Trophoblast cell (in vitro differentiated cells and primary cell): ENCODE data around the gene LPIN1.

Source experiments
- DNase-seq, 2 donors: peaks; one replicate each; pipeline ENCODE4 v3.0.0-alpha.2; 2016
- H2AFZ ChIP-seq: 2 replicates; pipeline ENCODE4 v1.6.1; 2013; ENCODE audit warnings: low read length, moderate library complexity, mild to moderate bottlenecking; ENCODE audit not compliant: insufficient read depth, poor library complexity
- H2AK5ac ChIP-seq: 2 replicates; pipeline ENCODE4 v1.6.1; 2013; ENCODE audit warnings: mild to moderate bottlenecking, low read length
- H2BK120ac ChIP-seq: 2 replicates; pipeline ENCODE4 v1.6.1; 2013; ENCODE audit warnings: low read length, mild to moderate bottlenecking, moderate library complexity; ENCODE audit not compliant: insufficient read depth, poor library complexity
- H2BK12ac ChIP-seq: 2 replicates; pipeline ENCODE4 v1.6.1; 2013; ENCODE audit warnings: mild to moderate bottlenecking, low read length, moderate library complexity
- H2BK5ac ChIP-seq: 2 replicates; pipeline ENCODE4 v1.6.1; 2013; ENCODE audit warnings: low read length, low read depth, moderate library complexity, mild to moderate bottlenecking; ENCODE audit not compliant: poor library complexity
- H3K14ac ChIP-seq: 2 replicates; pipeline ENCODE4 v1.6.1; 2013; ENCODE audit warnings: mild to moderate bottlenecking, low read length
- H3K18ac ChIP-seq: 2 replicates; pipeline ENCODE4 v1.6.1; 2013; ENCODE audit warnings: mild to moderate bottlenecking, low read length
- H3K23ac ChIP-seq: 2 replicates; pipeline ENCODE4 v1.6.1; 2013; ENCODE audit warnings: low read length
- H3K27ac ChIP-seq: 2 replicates; pipeline ENCODE4 v1.5.1; 2013; ENCODE audit warnings: low read depth, mild to moderate bottlenecking, inconsistent platforms, low read length, moderate library complexity
- H3K27me3 ChIP-seq: 2 replicates; pipeline ENCODE4 v1.6.1; 2013; ENCODE audit warnings: inconsistent platforms, mild to moderate bottlenecking, low read length, moderate library complexity; ENCODE audit not compliant: insufficient read depth
- H3K36me3 ChIP-seq, 2 experiments: 1 replicate in 1 of 2; 2 replicates in 1 of 2; pipeline ENCODE4 v1.6.1; 2013; ENCODE audit warnings: low read length in 2 of 2, mild to moderate bottlenecking in 2 of 2, moderate library complexity in 1 of 2; ENCODE audit not compliant: insufficient read depth in 2 of 2, control insufficient read depth in 1 of 2
- H3K4ac ChIP-seq: 2 replicates; pipeline ENCODE4 v1.6.1; 2013; ENCODE audit warnings: low read depth, mild to moderate bottlenecking, low read length, moderate library complexity
- H3K4me1 ChIP-seq, 2 experiments: 1 replicate in 1 of 2; 2 replicates in 1 of 2; pipeline ENCODE4 v1.6.1; 2013; ENCODE audit warnings: low read length in 2 of 2, mild to moderate bottlenecking in 2 of 2, moderate library complexity in 1 of 2; ENCODE audit not compliant: insufficient read depth in 2 of 2, control insufficient read depth in 1 of 2
- H3K4me2 ChIP-seq: 2 replicates; pipeline ENCODE4 v1.6.1; 2013; ENCODE audit warnings: inconsistent platforms, mild to moderate bottlenecking, low read length, moderate library complexity
- H3K4me3 ChIP-seq: 2 replicates; pipeline ENCODE4 v1.5.1; 2013; ENCODE audit warnings: mild to moderate bottlenecking, low read depth, low read length, inconsistent platforms
- H3K79me1 ChIP-seq: one replicate; pipeline ENCODE4 v1.6.1; 2013; ENCODE audit warnings: low read length
- H3K79me2 ChIP-seq: 2 replicates; pipeline ENCODE4 v1.6.1; 2013; ENCODE audit warnings: low read length, mild to moderate bottlenecking; ENCODE audit not compliant: control insufficient read depth, insufficient read depth, poor library complexity
- H3K9ac ChIP-seq: 2 replicates; pipeline ENCODE4 v1.6.1; 2013; ENCODE audit warnings: mild to moderate bottlenecking, low read length
- H3K9me3 ChIP-seq: 2 replicates; pipeline ENCODE4 v1.6.1; 2013; ENCODE audit warnings: low read depth, mild to moderate bottlenecking, control low read depth, inconsistent platforms, low read length; ENCODE audit not compliant: insufficient read depth
- H4K12ac ChIP-seq: 2 replicates; pipeline ENCODE4 v1.6.1; 2013; ENCODE audit warnings: low read depth, mild to moderate bottlenecking, low read length, moderate library complexity
- H4K8ac ChIP-seq: 2 replicates; pipeline ENCODE4 v1.6.1; 2013; ENCODE audit warnings: low read depth, mild to moderate bottlenecking, low read length, moderate library complexity
- H4K91ac ChIP-seq: one replicate; pipeline ENCODE4 v1.6.1; 2013; ENCODE audit warnings: low read depth, mild to moderate bottlenecking, low read length, moderate library complexity
- WGBS: extraction: QIAGEN DNeasy Blood & Tissue Kit; methylation state at CpG from one replicate; pipeline ENCODE4 v1.1.7; 2013; ENCODE audit warnings: missing lambda C conversion rate; ENCODE audit not compliant: insufficient read length, insufficient coverage; ENCODE audit errors: extremely low coverage; 5-methylcytosine and 5-hydroxymethylcytosine counted together

Gene LPIN1

GRCh38 chr2:11796190-11797171, 50.0 kb downstream of the LPIN1 start:
- Histone ChIP-seq H2BK12ac (no peak overlapping the region), H2BK120ac (no peak overlapping the region), H3K27ac (no peak overlapping the region), H3K4ac (no peak overlapping the region), H4K91ac (no peak overlapping the region), H3K27me3 (no peaks in the 10 kb centered on the region), H3K4me2 (no peak overlapping the region), H3K79me1 (no peaks in the 10 kb centered on the region), H2AFZ (no peak overlapping the region), H2BK5ac (no peak overlapping the region), H3K79me2 (no peaks in the 10 kb centered on the region), H3K23ac (no peak overlapping the region), H2AK5ac (no peak overlapping the region), H3K14ac (no peak overlapping the region), H3K36me3 (peaks cover 32 to 55% of the 10 kb centered on the region in 2 experiments), H3K4me1 (no peaks in the 10 kb centered on the region), H3K9me3 (no peaks in the 10 kb centered on the region), H4K12ac (no peak overlapping the region), H3K18ac (no peak overlapping the region), H3K9ac (no peak overlapping the region), H4K8ac (no peak overlapping the region), H3K4me3 (no peak overlapping the region)
- WGBS, result no CpG with 5 or more reads among the region's 18 CpGs
- DNase-seq, result no peak

GRCh38 chr2:11797846-11798245, 51.4 kb downstream of the LPIN1 start:
- H3K27me3 ChIP-seq, result no peaks in the 10 kb centered on the region
- H3K9ac ChIP-seq, result no peak overlapping the region
- H3K27ac ChIP-seq, result no peak overlapping the region
- no peaks in the 10 kb centered on the region for H3K4me1 ChIP-seq
- H2AFZ ChIP-seq, result no peak overlapping the region
- no peaks in the 10 kb centered on the region for H3K9me3 ChIP-seq
- H4K91ac ChIP-seq, result no peak overlapping the region
- H3K4me3 ChIP-seq, result no peak overlapping the region
- H3K4ac ChIP-seq, result no peak overlapping the region
- H4K8ac ChIP-seq, result no peak overlapping the region
- no peak overlapping the region for H3K18ac ChIP-seq
- H3K14ac ChIP-seq, result no peak overlapping the region
- no peak overlapping the region for H2BK12ac ChIP-seq
- DNase-seq, result no peak
- no peak overlapping the region for H3K4me2 ChIP-seq
- no peak overlapping the region for H3K23ac ChIP-seq
- no CpG with 5 or more reads among the region's 6 CpGs for WGBS
- peaks cover 25 to 50% of the 10 kb centered on the region in 2 experiments for H3K36me3 ChIP-seq
- H2BK5ac ChIP-seq, result no peak overlapping the region
- H2BK120ac ChIP-seq, result no peak overlapping the region
- H3K79me1 ChIP-seq, result no peaks in the 10 kb centered on the region
- H3K79me2 ChIP-seq, result no peaks in the 10 kb centered on the region
- no peak overlapping the region for H2AK5ac ChIP-seq
- H4K12ac ChIP-seq, result no peak overlapping the region

GRCh38 chr2:11798701-11799435, 52.4 kb downstream of the LPIN1 start:
- no peak overlapping the region for H2BK5ac ChIP-seq
- H3K23ac ChIP-seq, result no peak overlapping the region
- H3K79me1 ChIP-seq, result no peaks in the 10 kb centered on the region
- no peak overlapping the region for H3K4me2 ChIP-seq
- no CpG with 5 or more reads among the region's 15 CpGs for WGBS
- H4K8ac ChIP-seq, result no peak overlapping the region
- no peak overlapping the region for H3K18ac ChIP-seq
- H2BK12ac ChIP-seq, result no peak overlapping the region
- H3K4me1 ChIP-seq, result no peaks in the 10 kb centered on the region
- H3K36me3 ChIP-seq, result peaks cover 27 to 47% of the 10 kb centered on the region in 2 experiments
- no peak overlapping the region for H2AFZ ChIP-seq
- no peak overlapping the region for H3K9ac ChIP-seq
- no peak overlapping the region for H2AK5ac ChIP-seq
- no peak overlapping the region for H2BK120ac ChIP-seq
- H4K91ac ChIP-seq, result no peak overlapping the region
- H3K4ac ChIP-seq, result no peak overlapping the region
- no peak overlapping the region for H4K12ac ChIP-seq
- no peaks in the 10 kb centered on the region for H3K27me3 ChIP-seq
- H3K4me3 ChIP-seq, result no peak overlapping the region
- DNase-seq, result no peak
- no peaks in the 10 kb centered on the region for H3K79me2 ChIP-seq
- no peak overlapping the region for H3K14ac ChIP-seq
- no peaks in the 10 kb centered on the region for H3K9me3 ChIP-seq
- H3K27ac ChIP-seq, result no peak overlapping the region

GRCh38 chr2:11799826-11800225, 53.4 kb downstream of the LPIN1 start:
- no peaks in the 10 kb centered on the region for H3K79me2 ChIP-seq

More at GRCh38 chr2:11799826-11800225, 53.4 kb downstream of the LPIN1 start:
- Histone ChIP-seq H3K79me1 (no peaks in the 10 kb centered on the region), H3K9ac (no peak overlapping the region), H3K4me1 (no peaks in the 10 kb centered on the region), H3K4me3 (no peak overlapping the region), H4K12ac (no peak overlapping the region), H2AK5ac (no peak overlapping the region), H3K9me3 (no peaks in the 10 kb centered on the region), H3K14ac (no peak overlapping the region), H2AFZ (no peak overlapping the region), H3K23ac (no peak overlapping the region), H2BK12ac (no peak overlapping the region), H4K8ac (no peak overlapping the region), H3K27me3 (no peaks in the 10 kb centered on the region), H2BK5ac (no peak overlapping the region), H3K4ac (no peak overlapping the region), H3K4me2 (no peak overlapping the region), H3K36me3 (peaks cover 31 to 51% of the 10 kb centered on the region in 2 experiments), H3K18ac (no peak overlapping the region), H4K91ac (no peak overlapping the region), H3K27ac (no peak overlapping the region), H2BK120ac (no peak overlapping the region)
- no peak for DNase-seq
- WGBS, result no CpG with 5 or more reads among the region's 8 CpGs
